Measurements from ENCODE around the gene HYCC2.
"Not testable (repeated sequence)": the region's sequence is repeated elsewhere in the genome, so short reads cannot be mapped to it uniquely, and the experiment has no call there.

Gene HYCC2

DNA sequence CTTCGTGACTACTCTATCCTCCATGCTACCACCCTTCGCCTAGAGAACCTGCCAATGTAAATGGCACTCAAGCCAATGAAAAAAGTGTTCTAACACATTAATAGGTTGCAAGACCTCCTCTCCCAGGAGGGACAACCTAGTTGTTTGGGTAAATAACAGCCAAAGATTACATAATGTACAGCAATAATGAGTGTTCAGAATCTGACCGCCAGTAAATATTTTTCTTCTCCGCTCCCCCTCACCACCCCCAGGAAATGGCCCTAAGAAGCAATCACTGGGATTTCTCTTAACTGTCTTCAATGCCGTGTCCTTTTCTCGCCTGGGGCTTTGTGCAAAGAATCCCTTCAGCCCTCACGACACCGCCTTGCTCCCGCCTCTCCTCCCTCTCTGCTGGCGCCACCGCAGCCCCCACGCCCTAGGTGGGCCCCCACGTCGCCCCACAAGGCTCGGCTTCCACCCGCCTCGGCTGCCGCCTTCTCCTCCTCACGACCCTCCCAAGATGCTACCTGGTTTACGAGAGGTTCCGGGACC is 458 bp downstream of the HYCC2 start:
- DNase-seq, result peak; percentile 14

DNA sequence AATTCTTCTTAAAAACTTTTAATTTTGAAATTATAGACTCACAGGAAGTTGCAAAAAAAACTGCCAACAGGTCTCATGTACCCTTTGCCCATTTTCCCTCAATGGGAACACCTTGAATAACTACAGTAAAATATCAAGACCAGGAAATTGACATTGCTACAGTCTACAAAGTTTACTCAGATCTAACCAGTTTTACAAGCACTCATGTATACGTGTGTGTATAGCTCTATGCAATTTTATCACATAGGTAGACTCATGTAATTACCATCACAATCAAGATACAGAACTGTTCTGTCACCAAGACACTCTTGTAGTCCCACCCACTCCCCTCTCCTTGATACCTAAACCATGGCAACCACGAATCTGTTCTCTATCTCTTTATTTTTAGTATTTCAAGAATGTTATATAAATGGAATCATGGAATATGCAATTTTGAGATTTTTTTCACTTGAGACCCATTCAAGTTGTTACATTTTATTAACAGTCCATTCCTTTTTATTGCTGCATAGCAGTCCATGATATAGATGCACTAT is 6.6 kb downstream of the HYCC2 start:
- no peak for DNase-seq

DNA sequence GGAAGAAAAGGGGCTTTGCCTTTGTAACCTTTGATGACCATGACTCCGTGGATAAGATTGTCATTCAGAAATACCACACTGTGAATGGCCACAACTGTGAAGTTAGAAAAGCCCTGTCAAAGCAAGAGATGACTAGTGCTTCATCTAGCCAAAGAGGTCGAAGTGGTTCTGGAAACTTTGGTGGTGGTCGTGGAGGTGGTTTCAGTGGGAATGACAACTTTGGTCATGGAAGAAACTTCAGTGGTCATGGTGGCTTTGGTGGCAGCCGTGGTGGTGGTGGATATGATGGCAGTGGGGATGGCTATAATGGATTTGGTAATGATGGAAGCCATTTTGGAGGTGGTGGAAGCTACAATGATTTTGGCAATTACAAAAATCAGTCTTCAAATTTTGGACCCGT is 8.0 kb downstream of the HYCC2 start:
- DNase-seq, result peak; percentile 37

DNA sequence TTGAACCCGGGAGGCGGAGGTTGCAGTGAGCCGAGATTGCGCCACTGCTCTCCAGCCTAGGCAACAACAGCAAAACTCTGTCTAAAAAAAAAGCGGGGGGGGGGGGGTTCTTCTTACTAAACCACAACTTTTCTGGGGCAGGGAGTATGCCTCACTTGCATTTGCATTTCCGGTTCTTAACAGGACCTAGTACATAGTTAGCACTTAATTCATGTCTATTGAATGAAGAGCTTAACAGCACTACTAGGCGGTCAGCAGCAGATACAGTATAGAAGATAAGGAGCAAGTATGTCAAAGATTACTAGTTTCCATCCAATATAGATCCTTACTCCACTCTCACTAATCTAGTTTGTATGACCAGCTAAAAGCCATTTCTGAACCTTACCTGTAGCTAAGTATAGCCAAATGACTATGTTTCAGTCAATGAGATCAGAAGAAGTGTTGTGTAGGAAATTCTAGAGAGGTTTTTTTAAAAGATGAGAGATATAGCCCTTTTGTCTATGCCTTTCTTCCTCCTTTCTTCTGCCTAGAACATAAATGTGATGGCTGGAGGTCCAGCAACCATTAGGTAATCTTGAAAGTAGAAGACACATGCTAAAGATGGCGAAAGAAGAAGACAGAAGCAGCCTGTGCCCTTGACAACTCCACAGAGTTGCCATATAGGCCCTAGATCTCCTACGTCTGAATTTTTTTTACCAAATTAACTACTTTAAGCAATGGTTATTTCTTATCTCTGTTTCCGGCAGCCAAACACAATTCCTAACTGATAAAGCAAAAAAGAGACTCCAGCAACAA is 11.3 kb downstream of the HYCC2 start:
- no peak for DNase-seq

DNA sequence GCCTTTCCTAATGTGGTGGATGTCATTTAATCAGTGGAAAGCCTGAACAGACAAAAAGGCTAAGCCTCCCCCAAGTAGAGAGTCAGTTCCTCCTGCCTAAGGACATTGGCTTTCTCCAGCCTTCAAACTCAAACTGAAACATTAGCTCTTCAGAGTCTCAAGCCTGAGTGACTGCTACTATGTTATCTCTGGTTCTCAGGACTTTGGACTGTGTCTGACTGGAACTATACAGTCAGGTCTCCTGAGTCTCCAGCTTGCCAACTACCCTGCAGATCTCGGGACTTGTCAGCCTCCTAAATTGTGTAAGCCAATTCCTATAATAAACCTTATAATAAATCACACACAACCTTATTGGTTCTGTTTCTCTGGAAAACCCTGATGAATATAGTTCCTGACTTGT is 12.6 kb downstream of the HYCC2 start:
- DNase-seq, result no peak

DNA sequence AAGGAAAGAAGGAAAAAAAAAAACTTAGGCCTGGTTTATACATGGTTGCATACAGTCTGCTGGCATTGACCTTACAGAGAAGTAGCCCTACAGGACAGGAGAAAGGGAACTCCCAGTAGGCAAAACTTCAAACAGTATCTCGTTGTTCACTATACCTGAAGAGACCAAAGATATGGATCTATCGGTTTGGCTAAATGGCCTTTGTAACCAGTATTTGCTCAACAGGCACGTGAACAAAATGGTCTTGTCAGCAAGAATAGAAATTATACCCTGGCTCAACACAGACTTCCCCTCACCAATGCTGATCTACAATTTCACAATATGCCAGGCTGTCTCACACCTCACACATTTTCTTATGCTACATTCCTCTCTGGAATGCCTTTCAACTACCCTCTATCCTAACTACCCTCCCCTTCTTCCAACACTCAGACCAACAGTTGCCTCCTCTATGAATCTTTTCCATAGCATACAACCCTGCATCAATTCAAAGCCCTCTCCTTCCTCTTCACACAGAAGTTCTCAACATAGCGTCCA is 13.7 kb downstream of the HYCC2 start:
- DNase-seq, result no peak

DNA sequence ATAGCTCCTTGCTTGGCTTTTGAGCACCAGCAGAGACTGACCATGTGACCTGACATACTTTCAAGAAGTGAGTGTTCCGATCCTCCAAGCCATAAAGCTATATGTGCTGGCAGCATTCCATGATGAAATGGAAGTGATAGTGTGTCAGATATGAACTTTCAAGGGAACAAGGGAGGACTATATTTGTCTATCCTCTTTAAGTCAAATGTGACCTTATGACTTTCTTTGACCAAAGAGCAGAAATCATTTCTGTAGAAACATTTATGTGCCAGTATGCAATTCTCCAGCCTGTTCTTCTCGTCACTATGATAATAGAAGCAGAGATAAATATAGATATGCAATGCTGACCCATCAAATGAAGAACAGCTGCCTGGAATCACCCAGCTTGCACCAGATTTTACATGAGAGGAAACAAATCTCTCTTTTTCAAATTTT is 14.4 kb downstream of the HYCC2 start:
- DNase-seq, result no peak

DNA sequence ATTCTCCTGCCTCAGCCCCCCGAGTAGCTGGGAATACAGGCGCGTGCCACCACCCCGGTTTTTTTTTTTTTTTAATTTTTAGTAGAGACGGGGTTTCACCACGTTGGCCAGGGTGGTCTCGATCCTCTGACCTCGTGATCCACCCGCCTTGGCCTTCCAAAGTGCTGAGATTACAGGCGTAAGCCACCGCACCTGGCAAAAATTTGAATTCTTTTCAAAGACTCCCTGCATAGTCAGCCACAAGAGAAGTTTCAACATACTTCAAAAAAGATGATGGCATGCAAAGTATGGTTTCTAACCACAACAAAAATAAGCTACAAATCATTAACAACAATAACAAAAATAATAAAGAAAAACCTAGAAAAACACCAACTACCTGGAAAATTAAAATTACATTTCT is 22.0 kb downstream of the HYCC2 start:
- no peak for DNase-seq

DNA sequence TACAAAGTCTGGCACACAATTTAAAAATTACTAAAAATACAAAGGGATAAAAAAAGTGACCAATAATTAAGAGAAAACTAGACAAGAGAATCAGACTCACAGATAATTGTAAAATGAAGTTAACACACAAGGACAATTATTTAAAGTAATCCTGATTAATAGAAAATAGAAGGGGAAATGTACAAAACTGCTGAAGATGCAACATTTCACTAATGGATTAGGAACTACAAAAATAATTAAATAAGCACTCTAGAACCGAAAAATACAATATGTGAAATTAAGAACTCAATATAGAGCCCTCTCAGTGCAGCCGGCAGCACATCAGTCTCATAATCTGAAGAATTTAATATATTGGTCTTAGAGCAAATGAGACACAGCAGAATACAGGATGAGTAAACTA is 24.6 kb downstream of the HYCC2 start:
- no peak for DNase-seq

DNA sequence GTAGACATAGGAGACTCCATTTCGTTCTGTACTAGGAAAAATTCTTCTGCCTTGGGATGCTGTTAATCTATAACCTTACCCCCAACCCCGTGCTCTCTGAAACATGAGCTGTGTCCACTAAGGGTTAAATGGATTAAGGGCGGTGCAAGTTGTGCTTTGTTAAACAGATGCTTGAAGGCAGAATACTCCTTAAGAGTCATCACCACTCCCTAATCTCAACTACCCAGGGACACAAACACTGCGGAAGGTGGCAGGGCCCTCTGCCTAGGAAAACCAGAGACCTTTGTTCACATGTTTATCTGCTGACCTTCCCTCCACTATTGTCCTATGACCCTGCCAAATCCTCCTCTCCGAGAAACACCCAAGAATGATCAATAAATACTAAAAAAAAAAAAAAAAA is 28.4 kb downstream of the HYCC2 start:
- not testable (repeated sequence) for DNase-seq

DNA sequence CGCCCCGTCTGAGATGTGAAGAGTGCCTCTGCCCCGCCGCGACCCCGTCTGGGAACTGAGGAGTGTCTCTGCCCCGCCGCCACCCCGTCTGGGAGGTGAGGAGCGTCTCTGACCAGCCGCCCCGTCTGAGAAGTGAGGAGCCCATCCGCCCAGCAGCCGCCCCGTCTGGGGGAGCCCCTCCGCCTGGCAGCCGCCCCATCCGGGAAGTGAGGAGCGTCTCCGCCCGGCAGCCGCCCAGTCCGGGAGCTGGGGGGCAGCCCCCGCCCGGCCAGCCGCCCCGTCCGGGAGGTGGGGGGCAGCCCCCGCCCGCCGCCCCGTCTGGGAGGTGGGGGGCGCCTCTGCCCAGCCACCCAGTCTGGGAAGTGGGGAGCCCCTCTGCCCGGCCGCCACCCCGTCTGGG is 29.0 kb downstream of the HYCC2 start:
- not testable (repeated sequence) for DNase-seq

DNA sequence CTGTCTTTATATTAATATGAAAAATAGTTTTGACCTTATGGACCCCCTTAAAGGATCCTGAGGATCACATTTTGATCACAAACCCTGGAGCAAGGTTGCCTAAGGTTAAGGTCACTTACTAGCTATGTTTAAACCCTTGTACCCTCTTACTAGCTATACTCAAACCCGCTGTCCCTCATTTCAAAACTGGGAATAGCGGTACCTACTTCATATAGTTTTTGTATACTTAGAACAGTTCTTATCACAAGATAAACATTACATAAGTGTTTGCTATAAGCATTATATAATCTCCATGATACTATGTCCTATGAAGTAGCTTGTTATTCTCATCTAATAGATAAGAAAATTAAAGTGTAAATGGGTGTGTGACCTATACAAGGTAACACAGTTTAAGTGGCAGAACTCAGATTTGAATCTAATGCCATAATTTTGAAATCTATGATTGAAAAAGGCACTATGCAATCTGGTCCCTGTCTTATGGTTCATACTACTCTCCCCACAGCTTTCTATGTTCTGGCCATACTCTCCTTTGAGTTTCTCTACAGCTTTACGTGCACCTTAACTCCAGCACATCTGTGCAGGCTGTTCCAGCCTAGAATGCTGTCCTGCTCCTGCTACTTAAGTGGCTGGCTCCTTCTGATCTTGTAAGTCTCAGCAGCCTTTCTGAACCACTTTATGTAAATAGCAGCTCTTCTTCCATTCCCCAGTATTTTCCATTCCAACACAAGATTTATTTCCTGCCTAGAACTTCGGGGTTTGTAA is 30.4 kb downstream of the HYCC2 start:
- no peak for DNase-seq

DNA sequence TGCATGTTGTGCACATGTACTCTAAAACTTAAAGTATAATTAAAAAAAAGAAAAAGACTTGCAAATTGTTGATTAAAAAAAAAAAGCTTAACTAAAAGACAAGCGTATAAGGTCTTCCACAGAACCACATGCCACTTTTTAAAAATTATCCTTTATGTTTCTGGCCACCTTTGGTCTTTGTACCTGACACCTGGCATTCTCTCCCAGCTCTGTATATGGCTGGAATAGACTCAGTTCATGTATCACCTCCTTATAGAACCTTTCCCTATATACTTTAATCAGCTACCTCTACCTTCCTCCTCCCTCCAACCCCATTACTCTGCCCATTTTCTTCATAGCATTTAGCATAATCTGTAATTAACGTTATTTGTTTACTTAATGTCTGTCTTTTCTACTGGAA is 32.6 kb downstream of the HYCC2 start:
- no peak for DNase-seq

DNA sequence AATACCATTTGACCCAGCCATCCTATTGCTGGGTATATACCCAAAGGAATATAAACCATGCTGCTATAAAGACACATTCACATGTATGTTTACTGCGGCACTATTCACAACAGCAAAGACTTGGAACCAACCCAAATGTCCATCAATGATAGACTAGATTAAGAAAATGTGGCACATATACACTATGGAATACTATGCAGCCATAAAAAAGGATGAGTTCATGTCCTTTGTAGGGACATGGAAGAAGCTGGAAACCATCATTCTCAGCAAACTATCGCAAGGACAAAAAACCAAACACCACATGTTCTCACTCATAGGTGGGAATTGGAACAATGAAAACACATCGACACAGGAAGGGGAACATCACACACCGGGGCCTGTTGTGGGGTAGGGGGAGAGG is 33.1 kb downstream of the HYCC2 start:
- DNase-seq, result not testable (repeated sequence)

DNA sequence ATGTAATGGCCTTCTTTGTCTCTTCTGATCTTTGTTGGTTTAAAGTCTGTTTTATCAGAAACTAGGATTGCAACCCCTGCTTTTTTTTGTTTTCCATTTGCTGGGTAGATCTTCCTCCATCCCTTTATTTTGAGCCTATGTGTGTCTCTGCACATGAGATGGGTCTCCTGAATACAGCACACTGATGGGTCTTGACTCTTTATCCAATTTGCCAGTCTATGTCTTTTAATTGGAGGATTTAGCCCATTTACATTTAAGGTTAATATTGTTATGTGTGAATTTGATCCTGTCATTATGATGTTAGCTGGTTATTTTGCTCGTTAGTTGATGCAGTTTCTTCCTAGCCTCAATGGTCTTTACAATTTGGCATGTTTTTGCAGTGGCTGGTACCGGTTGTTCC is 37.1 kb downstream of the HYCC2 start:
- DNase-seq, result not testable (repeated sequence)

DNA sequence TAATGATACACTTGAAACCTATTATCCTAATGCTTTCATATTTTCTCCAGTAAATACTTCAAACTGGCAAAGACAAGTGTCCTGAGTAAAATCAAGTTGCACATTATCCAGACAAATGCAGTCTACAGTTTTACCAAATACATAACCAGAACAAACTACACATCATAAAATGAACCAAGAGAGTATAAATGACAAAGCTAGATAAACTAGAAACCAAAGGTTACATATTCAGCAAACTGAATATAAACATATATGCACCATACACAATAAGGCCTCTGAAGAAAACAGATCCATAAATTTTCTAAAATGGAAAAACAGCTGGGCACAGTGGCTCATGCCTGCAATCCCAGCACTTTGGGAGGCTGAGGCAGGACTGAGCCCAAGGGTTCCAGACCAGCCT is 47.0 kb downstream of the HYCC2 start:
- no peak for DNase-seq

DNA sequence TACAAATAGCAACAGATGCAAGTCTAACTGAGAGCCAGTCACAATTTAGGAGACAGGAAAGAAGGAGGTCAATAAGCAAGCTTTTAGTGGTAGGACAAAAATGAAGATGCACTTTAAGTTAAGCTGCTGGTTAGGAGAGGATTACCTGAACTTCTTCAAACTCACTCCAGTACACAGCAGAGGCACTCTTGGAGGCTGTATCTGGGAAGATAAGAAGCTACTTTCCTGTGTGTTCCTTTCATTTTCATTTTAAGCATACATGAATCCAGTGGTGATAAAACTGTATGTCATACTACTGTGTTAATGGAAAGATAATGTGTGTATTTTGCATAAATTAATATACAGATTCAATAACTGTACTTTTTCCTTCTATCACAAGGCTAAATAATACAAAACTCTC is 49.6 kb downstream of the HYCC2 start:
- no peak for DNase-seq

Measured in activated CD4-positive, alpha-beta T cell treated with anti-CD3 and anti-CD28 coated beads, Interleukin-2, amount 50 U/mL, for 16 hours (primary cell).